ENCODE measurements around the gene RAB41.
"Not testable (repeated sequence)": the region's sequence is repeated elsewhere in the genome, so short reads cannot be mapped to it uniquely, and the experiment has no call there.

RAB41 gene

GRCh38 chrX:70268034-70268433 lies 13.9 kb upstream of the RAB41 start, which contains the start of gene ARR3:
ARR3 (plus strand) TSS chrX:70268334; CDS start chrX:70269386, 1,052 bp downstream.
- Histone ChIP-seq H3K27ac (no peak within 1 kb of the TSS), H3K36me3 (no peaks in the 10 kb centered on the region), H3K9me3 (no peaks in the 10 kb centered on the region), H3K4me1 (ENCODE audit: control insufficient read depth in 1 of 2, insufficient read depth in 1 of 2, low read depth in 1 of 2, low read length in 1 of 2) (no peaks in the 10 kb centered on the region), H3K4me3 (ENCODE audit: low read depth in 1 of 2, low read length in 1 of 2) (no peak within 1 kb of the TSS), H3K27me3 (no peaks in the 10 kb centered on the region)
- no peak for TF ChIP-seq CTCF (IDR thresholded peaks at IDR 0.05)

- H3K4me3 ChIP-seq (ENCODE audit: low read depth in 1 of 2, low read length in 1 of 2); H3K9me3 ChIP-seq; H3K27me3 ChIP-seq; H3K36me3 ChIP-seq; H3K27ac ChIP-seq; H3K4me1 ChIP-seq (ENCODE audit: control insufficient read depth in 1 of 2, insufficient read depth in 1 of 2, low read depth in 1 of 2, low read length in 1 of 2): not testable (repeated sequence)
These were observed 7.9 kb upstream of the RAB41 start for GRCh38 chrX:70274029-70274428.

- Histone ChIP-seq H3K9me3 (no peaks in the 10 kb centered on the region), H3K4me3 (ENCODE audit: low read depth in 1 of 2, low read length in 1 of 2) (no peak overlapping the region), H3K36me3 (no peaks in the 10 kb centered on the region), H3K4me1 (ENCODE audit: control insufficient read depth in 1 of 2, insufficient read depth in 1 of 2, low read depth in 1 of 2, low read length in 1 of 2) (no peaks in the 10 kb centered on the region), H3K27ac (no peak overlapping the region), H3K27me3 (no peaks in the 10 kb centered on the region)
- no peak for TF ChIP-seq CTCF (IDR thresholded peaks at IDR 0.05)
These were observed 2.9 kb upstream of the RAB41 start for GRCh38 chrX:70279081-70279480.

GRCh38 chrX:70280573-70280972 lies 1.4 kb upstream of the RAB41 start:
- no peaks in the 10 kb centered on the region for H3K4me1 ChIP-seq (ENCODE audit: control insufficient read depth in 1 of 2, insufficient read depth in 1 of 2, low read depth in 1 of 2, low read length in 1 of 2)
- H3K4me3 ChIP-seq (ENCODE audit: low read depth in 1 of 2, low read length in 1 of 2), result no peak overlapping the region

GRCh38 chrX:70289168-70289792 lies 7.3 kb downstream of the RAB41 start:
- no peaks in the 10 kb centered on the region for H3K9me3 ChIP-seq
- TF ChIP-seq CTCF (IDR thresholded peaks at IDR 0.05), result no peak
- H3K36me3 ChIP-seq, result peaks cover 21% of the 10 kb centered on the region
- peak overlapping the region; percentile 58 for H3K27ac ChIP-seq
- H3K27me3 ChIP-seq, result no peaks in the 10 kb centered on the region
- peak overlapping the region; percentile 61 to 65 for H3K4me3 ChIP-seq (ENCODE audit: low read depth in 1 of 2, low read length in 1 of 2)
- peaks cover 9 to 16% of the 10 kb centered on the region in 2 experiments for H3K4me1 ChIP-seq (ENCODE audit: control insufficient read depth in 1 of 2, insufficient read depth in 1 of 2, low read depth in 1 of 2, low read length in 1 of 2)

More at GRCh38 chrX:70280573-70280972, 1.4 kb upstream of the RAB41 start:
- H3K36me3 ChIP-seq, result peaks cover 7% of the 10 kb centered on the region
- H3K27ac ChIP-seq, result no peak overlapping the region
- no peaks in the 10 kb centered on the region for H3K27me3 ChIP-seq
- no peak for TF ChIP-seq CTCF (IDR thresholded peaks at IDR 0.05)
- no peaks in the 10 kb centered on the region for H3K9me3 ChIP-seq

GRCh38 chrX:70289793-70290770 lies 8.1 kb downstream of the RAB41 start, which contains the start of the genes KIF4A and PDZD11:
KIF4A (plus strand) TSS chrX:70290104; CDS start chrX:70290459, 355 bp downstream.
PDZD11 (minus strand) TSS chrX:70289927; CDS start chrX:70289341, 586 bp downstream.
- no peaks in the 10 kb centered on the region for H3K27me3 ChIP-seq
- peaks cover 9 to 16% of the 10 kb centered on the region in 2 experiments for H3K4me1 ChIP-seq (ENCODE audit: control insufficient read depth in 1 of 2, insufficient read depth in 1 of 2, low read depth in 1 of 2, low read length in 1 of 2)
- no peak for TF ChIP-seq CTCF (IDR thresholded peaks at IDR 0.05)
- no peaks in the 10 kb centered on the region for H3K9me3 ChIP-seq
- peak within 1 kb of the TSS; percentile 58 for H3K27ac ChIP-seq
- peak within 1 kb of the TSS; percentile 61 to 65 for H3K4me3 ChIP-seq (ENCODE audit: low read depth in 1 of 2, low read length in 1 of 2)
- H3K36me3 ChIP-seq, result peaks cover 16% of the 10 kb centered on the region
